SH-SY5Y (cell line): ENCODE data around the gene TMEM147.

Experiments used
- GATA2 ChIP-seq: IDR thresholded peaks from 2 replicates; pipeline ENCODE4 v1.6.1; 2011; ENCODE audit warnings: mild to moderate bottlenecking, low read depth, low read length
- GATA3 ChIP-seq: IDR thresholded peaks from 2 replicates; pipeline ENCODE4 v1.6.1; 2011; ENCODE audit warnings: low read depth, mild to moderate bottlenecking, low read length, moderate library complexity

The TMEM147 gene

GRCh38 chr19:35545001-35545854 is at the start of gene TMEM147:
Gene TMEM147 (plus strand): TSS chr19:35545626. CDS start chr19:35545740, 114 bp downstream.
- no peak for TF ChIP-seq GATA3
- no peak for TF ChIP-seq GATA2

GRCh38 chr19:35497406-35497805 is 48.0 kb upstream of the TMEM147 start:
- no peak for TF ChIP-seq GATA3
- TF ChIP-seq GATA2 = no peak

GRCh38 chr19:35498220-35498619 is 47.2 kb upstream of the TMEM147 start:
- TF ChIP-seq GATA2 = no peak
- TF ChIP-seq GATA3 = no peak

GRCh38 chr19:35498984-35499527 is 46.4 kb upstream of the TMEM147 start:
- no peak for TF ChIP-seq GATA2
- TF ChIP-seq GATA3 = no peak

- TF ChIP-seq GATA2 (no peak), GATA3 (no peak)
Observed at GRCh38 chr19:35500611-35501010, 44.8 kb upstream of the TMEM147 start.

- TF ChIP-seq GATA3 (no peak), GATA2 (no peak)
Observed at GRCh38 chr19:35501684-35502083, 43.7 kb upstream of the TMEM147 start.

- TF ChIP-seq GATA3 = no peak
- TF ChIP-seq GATA2 = no peak
Observed at GRCh38 chr19:35502751-35503150, 42.7 kb upstream of the TMEM147 start.

- TF ChIP-seq GATA2 = no peak
- TF ChIP-seq GATA3 = no peak
Observed at GRCh38 chr19:35506011-35506410, 39.4 kb upstream of the TMEM147 start.

GRCh38 chr19:35507561-35507960 is 37.9 kb upstream of the TMEM147 start:
- no peak for TF ChIP-seq GATA3
- no peak for TF ChIP-seq GATA2

- TF ChIP-seq GATA3 = no peak
Observed at GRCh38 chr19:35508129-35508528, 37.3 kb upstream of the TMEM147 start.

- no peak for TF ChIP-seq GATA2
- no peak for TF ChIP-seq GATA3
Observed at GRCh38 chr19:35509018-35509652, 36.3 kb upstream of the TMEM147 start.

GRCh38 chr19:35509861-35510625 is 35.4 kb upstream of the TMEM147 start:
- no peak for TF ChIP-seq GATA2
- no peak for TF ChIP-seq GATA3

GRCh38 chr19:35510626-35510964 is 34.8 kb upstream of the TMEM147 start:
- no peak for TF ChIP-seq GATA2
- no peak for TF ChIP-seq GATA3

GRCh38 chr19:35511337-35511736 is 34.1 kb upstream of the TMEM147 start:
- TF ChIP-seq GATA3 = no peak
- TF ChIP-seq GATA2 = no peak
